Stimulated activated CD8-positive, alpha-beta memory T cell treated with anti-CD3 and anti-CD28 coated beads, Interleukin-4, amount 100 ng/mL, for 48 hours (primary cell): ENCODE measurements around the gene STK32B.

Source experiments
- DNase-seq: peaks from one replicate; pipeline ENCODE4 v3.0.0-alpha.2; 2020

Gene STK32B

GRCh38 chr4:5479518-5480060, 428.3 kb downstream of the STK32B start:
- DNase-seq = no peak

- DNase-seq = no peak
Measured at GRCh38 chr4:5488413-5488812, 437.1 kb downstream of the STK32B start.

GRCh38 chr4:5489260-5489659, 438.0 kb downstream of the STK32B start:
- no peak for DNase-seq

GRCh38 chr4:5497489-5497888, 446.2 kb downstream of the STK32B start:
- DNase-seq = no peak

- no peak for DNase-seq
Measured at GRCh38 chr4:5500165-5500564, 448.9 kb downstream of the STK32B start.

- DNase-seq = no peak
Measured at GRCh38 chr4:5503336-5503936, 452.2 kb downstream of the STK32B start.

GRCh38 chr4:5504486-5504885, 453.2 kb downstream of the STK32B start:
- DNase-seq = no peak

GRCh38 chr4:5510504-5510903, 459.2 kb downstream of the STK32B start:
- DNase-seq = no peak

- DNase-seq = no peak
Measured at GRCh38 chr4:5511791-5512190, 460.5 kb downstream of the STK32B start.

- DNase-seq = no peak
Measured at GRCh38 chr4:5515646-5516045, 464.4 kb downstream of the STK32B start.

- no peak for DNase-seq
Measured at GRCh38 chr4:5517372-5517771, 466.1 kb downstream of the STK32B start.

GRCh38 chr4:5524446-5525299, 473.4 kb downstream of the STK32B start:
- DNase-seq = no peak

GRCh38 chr4:5526080-5526846, 475.0 kb downstream of the STK32B start:
- DNase-seq = no peak

- no peak for DNase-seq
Measured at GRCh38 chr4:5527211-5527610, 475.9 kb downstream of the STK32B start.

- no peak for DNase-seq
Measured at GRCh38 chr4:5528031-5528436, 476.8 kb downstream of the STK32B start.

- no peak for DNase-seq
Measured at GRCh38 chr4:5532100-5532499, 480.8 kb downstream of the STK32B start.

GRCh38 chr4:5539584-5539983, 488.3 kb downstream of the STK32B start:
- no peak for DNase-seq

- no peak for DNase-seq
Measured at GRCh38 chr4:5541169-5541568, 489.9 kb downstream of the STK32B start.

GRCh38 chr4:5543681-5544080, 492.4 kb downstream of the STK32B start:
- DNase-seq = no peak

GRCh38 chr4:5544762-5545161, 493.5 kb downstream of the STK32B start:
- DNase-seq = no peak

GRCh38 chr4:5545271-5545670, 494.0 kb downstream of the STK32B start:
- DNase-seq = no peak

- no peak for DNase-seq
Measured at GRCh38 chr4:5547651-5548249, 496.5 kb downstream of the STK32B start.
